ENCODE data around the gene RPS6KA6. TPM values are rescaled to one million over a fixed set of nuclear protein-coding genes. Genes with fewer than 3 reads are reported as not detected.

Gene RPS6KA6
- total RNA-seq, 6 experiments from 2014 or later: 5.3 to 8.0 (median 5.9) TPM

DNA sequence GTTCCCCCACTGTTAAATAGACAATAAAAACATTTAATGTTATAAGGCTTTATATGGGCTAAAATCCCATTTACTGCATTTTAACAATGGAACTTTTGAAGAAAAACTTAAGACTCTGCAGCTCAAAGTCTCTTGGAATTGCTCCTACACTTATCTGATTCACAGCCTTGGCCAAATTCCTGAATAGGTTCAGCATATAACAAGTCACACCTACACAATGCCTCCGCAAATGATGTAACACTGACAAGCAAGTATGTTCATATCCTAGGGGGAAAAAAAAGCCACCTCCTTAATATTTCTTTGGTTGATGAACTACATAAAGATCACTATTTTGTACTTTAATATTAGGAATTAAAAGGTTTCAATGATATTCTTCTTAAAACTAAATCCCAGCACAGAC is 34.5 kb downstream of the RPS6KA6 start:
- H3K4me1 Mint-ChIP-seq (ENCODE audit: low read depth): peaks cover 34% of the 10 kb centered on the region
- H3K4me3 Mint-ChIP-seq: no peak overlapping the region
- no peak for DNase-seq
- no peaks in the 10 kb centered on the region for H3K9me3 Mint-ChIP-seq
- H3K36me3 Mint-ChIP-seq (ENCODE audit: low read depth): peaks cover 5% of the 10 kb centered on the region; the same call in 1 of the 2 replicates
- TF ChIP-seq, protein P1, sequence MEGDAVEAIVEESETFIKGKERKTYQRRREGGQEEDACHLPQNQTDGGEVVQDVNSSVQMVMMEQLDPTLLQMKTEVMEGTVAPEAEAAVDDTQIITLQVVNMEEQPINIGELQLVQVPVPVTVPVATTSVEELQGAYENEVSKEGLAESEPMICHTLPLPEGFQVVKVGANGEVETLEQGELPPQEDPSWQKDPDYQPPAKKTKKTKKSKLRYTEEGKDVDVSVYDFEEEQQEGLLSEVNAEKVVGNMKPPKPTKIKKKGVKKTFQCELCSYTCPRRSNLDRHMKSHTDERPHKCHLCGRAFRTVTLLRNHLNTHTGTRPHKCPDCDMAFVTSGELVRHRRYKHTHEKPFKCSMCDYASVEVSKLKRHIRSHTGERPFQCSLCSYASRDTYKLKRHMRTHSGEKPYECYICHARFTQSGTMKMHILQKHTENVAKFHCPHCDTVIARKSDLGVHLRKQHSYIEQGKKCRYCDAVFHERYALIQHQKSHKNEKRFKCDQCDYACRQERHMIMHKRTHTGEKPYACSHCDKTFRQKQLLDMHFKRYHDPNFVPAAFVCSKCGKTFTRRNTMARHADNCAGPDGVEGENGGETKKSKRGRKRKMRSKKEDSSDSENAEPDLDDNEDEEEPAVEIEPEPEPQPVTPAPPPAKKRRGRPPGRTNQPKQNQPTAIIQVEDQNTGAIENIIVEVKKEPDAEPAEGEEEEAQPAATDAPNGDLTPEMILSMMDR (IDR thresholded peaks at IDR 0.05): no peak
- no peaks in the 10 kb centered on the region for H3K27me3 Mint-ChIP-seq (ENCODE audit: insufficient read depth)
- H3K27ac Mint-ChIP-seq: no peak overlapping the region

DNA sequence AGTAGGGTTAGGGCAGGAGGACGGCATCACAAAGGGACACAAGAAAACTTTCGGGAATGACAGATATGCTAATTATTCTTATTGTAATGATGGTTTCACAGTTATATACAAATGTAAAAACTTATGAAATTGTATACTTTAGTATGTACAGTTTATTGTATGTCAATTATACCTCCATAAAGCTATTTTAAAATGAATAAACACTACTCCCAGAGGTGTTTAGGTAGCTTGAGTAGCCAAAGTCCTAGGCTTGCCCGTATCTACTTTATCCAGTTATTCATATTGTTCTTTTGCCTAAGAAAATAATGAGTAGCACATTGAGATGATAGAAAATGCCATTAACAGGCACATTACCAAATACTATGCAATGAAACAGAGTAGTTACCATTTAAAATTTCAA is 43.0 kb downstream of the RPS6KA6 start:
- TF ChIP-seq, protein P1 (IDR thresholded peaks at IDR 0.05): no peak
- no peaks in the 10 kb centered on the region for H3K9me3 Mint-ChIP-seq
- no peak overlapping the region for H3K4me3 Mint-ChIP-seq

DNA sequence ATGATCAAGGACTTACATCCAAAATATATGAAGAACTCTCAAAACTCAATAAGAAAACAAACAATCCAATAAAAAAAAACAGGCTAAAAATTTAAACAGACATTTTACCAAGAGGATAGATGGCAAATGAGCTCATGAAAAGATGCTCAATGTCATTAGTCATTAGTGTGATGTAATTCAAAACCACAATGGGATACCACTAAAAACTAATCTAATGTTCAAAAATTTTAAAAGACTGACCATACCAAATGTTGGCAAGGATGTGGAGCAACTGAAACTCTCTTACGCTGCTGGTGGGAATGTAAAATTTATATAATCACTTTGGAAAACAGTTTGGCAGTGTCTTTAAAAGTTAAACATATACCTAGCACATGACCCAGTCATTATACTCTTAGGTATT is 43.7 kb downstream of the RPS6KA6 start:
- peak; percentile 43 for DNase-seq
- H3K4me3 Mint-ChIP-seq: no peak overlapping the region
- H3K27me3 Mint-ChIP-seq (ENCODE audit: insufficient read depth): no peaks in the 10 kb centered on the region
- no peak overlapping the region for H3K27ac Mint-ChIP-seq
- H3K9me3 Mint-ChIP-seq: no peaks in the 10 kb centered on the region
- H3K36me3 Mint-ChIP-seq (ENCODE audit: low read depth): peaks cover 5% of the 10 kb centered on the region; the same call in 1 of the 2 replicates
- H3K4me1 Mint-ChIP-seq (ENCODE audit: low read depth): peaks cover 10% of the 10 kb centered on the region; the same call in 1 of the 2 replicates
- TF ChIP-seq, protein P1 (IDR thresholded peaks at IDR 0.05): no peak

More for the DNA sequence above, 43.0 kb downstream of the RPS6KA6 start:
- Mint-ChIP-seq H3K27ac (no peak overlapping the region), H3K4me1 (ENCODE audit: low read depth) (peaks cover 10% of the 10 kb centered on the region; the same call in 1 of the 2 replicates), H3K27me3 (ENCODE audit: insufficient read depth) (no peaks in the 10 kb centered on the region), H3K36me3 (ENCODE audit: low read depth) (peaks cover 5% of the 10 kb centered on the region; the same call in 1 of the 2 replicates)
- no peak for DNase-seq

DNA sequence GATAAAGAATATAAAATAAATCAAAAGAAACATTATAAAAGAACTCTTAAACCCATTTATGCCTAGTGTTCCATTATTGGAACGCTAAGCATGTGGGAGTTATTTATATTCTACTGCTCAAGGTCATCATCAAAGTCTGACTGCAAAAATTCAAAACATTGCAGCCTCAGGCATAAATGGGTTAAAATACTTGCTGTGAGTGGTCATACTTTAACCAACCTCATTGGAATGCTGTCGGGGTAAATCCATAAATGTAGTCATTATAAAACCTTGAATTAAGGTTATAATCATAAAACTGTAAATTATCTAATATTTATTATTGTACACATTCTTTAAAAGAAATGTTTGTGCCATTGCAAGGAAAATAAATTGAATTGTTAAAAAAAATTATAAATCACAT is 55.0 kb downstream of the RPS6KA6 start:
- no peak for DNase-seq
- H3K4me1 Mint-ChIP-seq (ENCODE audit: low read depth): peaks cover 41% of the 10 kb centered on the region
- peaks cover 11% of the 10 kb centered on the region for H3K36me3 Mint-ChIP-seq (ENCODE audit: low read depth)
- H3K9me3 Mint-ChIP-seq: no peaks in the 10 kb centered on the region
- TF ChIP-seq, protein P1 (IDR thresholded peaks at IDR 0.05): no peak
- no peak overlapping the region for H3K4me3 Mint-ChIP-seq
- H3K27me3 Mint-ChIP-seq (ENCODE audit: insufficient read depth): no peaks in the 10 kb centered on the region
- no peak overlapping the region for H3K27ac Mint-ChIP-seq

DNA sequence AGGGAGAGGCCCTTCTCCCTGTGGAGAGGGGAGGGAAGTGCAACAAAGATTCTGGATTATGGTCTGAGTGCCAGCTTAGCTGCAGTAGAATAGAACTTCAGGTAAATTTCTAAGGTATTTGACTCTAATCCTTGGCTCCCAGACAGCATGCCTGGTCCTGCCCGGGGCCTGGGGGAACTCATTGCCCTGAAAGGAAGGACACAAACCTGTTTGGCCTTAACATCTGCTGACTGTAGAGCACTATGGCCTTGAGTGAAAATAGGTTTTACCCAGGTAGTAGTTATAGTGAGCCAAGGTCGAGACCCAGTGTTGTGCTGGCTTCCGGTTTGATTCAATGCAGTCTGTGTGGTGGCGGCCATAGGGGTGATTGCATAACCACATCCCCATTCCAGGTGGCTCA is 64.4 kb downstream of the RPS6KA6 start:
- no peaks in the 10 kb centered on the region for H3K27me3 Mint-ChIP-seq (ENCODE audit: insufficient read depth)
- peaks cover 27% of the 10 kb centered on the region for H3K36me3 Mint-ChIP-seq (ENCODE audit: low read depth)
- DNase-seq: no peak
- H3K4me3 Mint-ChIP-seq: no peak overlapping the region
- H3K9me3 Mint-ChIP-seq: peaks cover 4% of the 10 kb centered on the region; the same call in 1 of the 2 replicates
- TF ChIP-seq, protein P1 (IDR thresholded peaks at IDR 0.05): no peak
- H3K4me1 Mint-ChIP-seq (ENCODE audit: low read depth): no peaks in the 10 kb centered on the region
- no peak overlapping the region for H3K27ac Mint-ChIP-seq

DNA sequence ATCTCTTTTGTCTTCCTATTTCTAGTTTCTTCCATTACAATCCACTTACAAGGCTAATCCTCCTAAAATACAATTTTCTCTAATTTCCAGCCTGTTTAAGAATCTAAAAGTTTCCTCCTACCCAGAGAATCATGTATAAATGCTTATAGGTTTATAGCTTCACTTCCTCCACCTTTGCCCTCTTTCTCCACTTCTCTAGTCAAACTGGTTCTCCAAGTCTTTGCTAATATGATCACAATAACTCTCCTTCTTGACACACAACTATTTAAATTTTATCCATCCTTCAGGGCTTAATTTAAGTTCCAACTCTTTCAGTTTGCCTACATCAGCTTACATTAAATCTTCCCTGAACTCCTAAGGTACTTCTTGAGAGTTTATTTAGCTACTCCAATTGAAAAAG is 69.2 kb downstream of the RPS6KA6 start:
- Mint-ChIP-seq H3K27me3 (ENCODE audit: insufficient read depth) (no peaks in the 10 kb centered on the region), H3K36me3 (ENCODE audit: low read depth) (peaks cover 13% of the 10 kb centered on the region), H3K4me3 (no peak overlapping the region), H3K9me3 (no peaks in the 10 kb centered on the region), H3K27ac (no peak overlapping the region), H3K4me1 (ENCODE audit: low read depth) (no peaks in the 10 kb centered on the region)
- DNase-seq: no peak
- TF ChIP-seq, protein P1 (IDR thresholded peaks at IDR 0.05): no peak
